ENCODE data around the gene PIP5K1B.

The PIP5K1B gene

GRCh38 chr9:68759981-68760673 is 55.1 kb downstream of the PIP5K1B start:
- no peak for DNase-seq (ENCODE audit: low read depth)
- no peak for TF ChIP-seq CTCF (conservative IDR thresholded peaks at IDR 0.05; ENCODE audit: control insufficient read depth, insufficient read depth, low read depth, low read length)
- H3K4me3 ChIP-seq (ENCODE audit: control insufficient read depth, low read depth, low read length), result no peak overlapping the region

GRCh38 chr9:68760674-68761333 is 55.8 kb downstream of the PIP5K1B start:
- no peak overlapping the region for H3K4me3 ChIP-seq (ENCODE audit: control insufficient read depth, low read depth, low read length)
- TF ChIP-seq CTCF (conservative IDR thresholded peaks at IDR 0.05; ENCODE audit: control insufficient read depth, insufficient read depth, low read depth, low read length), result no peak
- DNase-seq (ENCODE audit: low read depth), result no peak

GRCh38 chr9:68762570-68762969 is 57.5 kb downstream of the PIP5K1B start:
- no peak overlapping the region for H3K4me3 ChIP-seq (ENCODE audit: control insufficient read depth, low read depth, low read length)
- no peak for DNase-seq (ENCODE audit: low read depth)
- no peak for TF ChIP-seq CTCF (conservative IDR thresholded peaks at IDR 0.05; ENCODE audit: control insufficient read depth, insufficient read depth, low read depth, low read length)

DNA sequence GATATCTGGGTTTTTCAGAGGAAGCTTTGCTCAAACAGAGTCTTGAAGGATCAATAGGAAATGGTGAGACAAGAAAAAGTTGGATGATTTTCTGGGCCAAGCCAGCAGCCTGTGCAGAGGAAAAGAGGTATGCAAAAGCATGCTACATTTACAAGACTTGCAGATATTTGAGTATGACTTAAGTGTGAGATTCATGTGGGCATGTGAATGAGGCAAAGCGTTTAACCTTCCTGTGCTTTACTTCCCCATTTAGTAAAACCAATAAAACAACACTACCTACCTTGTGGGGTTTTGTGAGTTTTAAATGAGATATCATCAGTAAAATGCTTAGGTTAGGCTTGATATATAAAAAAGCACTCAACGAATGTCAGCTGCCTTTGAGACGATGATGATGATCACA is 58.1 kb downstream of the PIP5K1B start:
- H3K4me3 ChIP-seq (ENCODE audit: control insufficient read depth, low read depth, low read length), result no peak overlapping the region
- no peak for DNase-seq (ENCODE audit: low read depth)
- TF ChIP-seq CTCF (conservative IDR thresholded peaks at IDR 0.05; ENCODE audit: control insufficient read depth, insufficient read depth, low read depth, low read length), result no peak

GRCh38 chr9:68768619-68769018 is 63.6 kb downstream of the PIP5K1B start:
- H3K4me3 ChIP-seq (ENCODE audit: control insufficient read depth, low read depth, low read length), result no peak overlapping the region
- no peak for DNase-seq (ENCODE audit: low read depth)
- no peak for TF ChIP-seq CTCF (conservative IDR thresholded peaks at IDR 0.05; ENCODE audit: control insufficient read depth, insufficient read depth, low read depth, low read length)

GRCh38 chr9:68769852-68770251 is 64.8 kb downstream of the PIP5K1B start:
- TF ChIP-seq CTCF (conservative IDR thresholded peaks at IDR 0.05; ENCODE audit: control insufficient read depth, insufficient read depth, low read depth, low read length), result no peak
- H3K4me3 ChIP-seq (ENCODE audit: control insufficient read depth, low read depth, low read length), result no peak overlapping the region
- DNase-seq (ENCODE audit: low read depth), result no peak

All from fibroblast of mammary gland (primary cell).